ENCODE measurements around the gene ANTXR2.

The ANTXR2 gene

DNA sequence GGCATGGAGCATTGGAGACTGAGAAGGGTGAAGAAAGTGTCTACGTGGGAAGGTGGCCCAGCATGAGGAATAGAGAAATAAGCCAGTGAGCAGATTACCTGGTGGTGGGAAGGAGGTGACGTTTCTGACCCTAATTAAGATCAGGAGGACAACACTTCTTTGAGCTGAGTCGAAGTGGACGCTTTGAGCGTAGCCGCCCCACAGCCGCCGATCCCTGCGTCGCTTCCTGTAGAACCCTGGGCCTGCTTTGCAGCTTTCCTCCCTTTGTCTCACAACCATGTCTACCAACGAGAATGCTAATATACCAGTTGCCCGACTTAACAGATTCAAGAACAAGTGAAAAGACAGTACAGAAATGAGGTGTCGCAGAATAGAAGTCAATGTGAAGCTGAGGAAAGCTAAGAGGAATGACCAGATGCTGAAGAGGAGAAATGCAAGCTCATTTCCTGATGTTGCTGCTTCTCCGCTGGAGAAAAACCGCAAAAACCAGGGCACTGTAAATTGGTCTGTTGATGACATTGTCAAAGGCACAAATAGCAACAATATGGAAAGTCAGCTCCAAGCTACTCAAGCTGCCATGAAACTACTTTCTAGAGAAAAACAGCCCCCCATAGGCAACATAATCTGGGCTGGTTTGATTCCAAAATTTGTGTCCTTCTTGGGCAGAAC is 6.4 kb upstream of the ANTXR2 start:
- TF ChIP-seq TAF1 (IDR thresholded peaks at IDR 0.05; ENCODE audit: borderline replicate concordance, insufficient read depth, low read length) (no peak), POLR2AphosphoS5 (IDR thresholded peaks at IDR 0.05; ENCODE audit: low read depth, low read length) (no peak), FOXP2 (optimal IDR thresholded peaks at IDR 0.05; ENCODE audit: borderline replicate concordance, extremely low read depth, extremely low read length, insufficient read depth) (no peak)
- TF ChIP-seq, protein P1, sequence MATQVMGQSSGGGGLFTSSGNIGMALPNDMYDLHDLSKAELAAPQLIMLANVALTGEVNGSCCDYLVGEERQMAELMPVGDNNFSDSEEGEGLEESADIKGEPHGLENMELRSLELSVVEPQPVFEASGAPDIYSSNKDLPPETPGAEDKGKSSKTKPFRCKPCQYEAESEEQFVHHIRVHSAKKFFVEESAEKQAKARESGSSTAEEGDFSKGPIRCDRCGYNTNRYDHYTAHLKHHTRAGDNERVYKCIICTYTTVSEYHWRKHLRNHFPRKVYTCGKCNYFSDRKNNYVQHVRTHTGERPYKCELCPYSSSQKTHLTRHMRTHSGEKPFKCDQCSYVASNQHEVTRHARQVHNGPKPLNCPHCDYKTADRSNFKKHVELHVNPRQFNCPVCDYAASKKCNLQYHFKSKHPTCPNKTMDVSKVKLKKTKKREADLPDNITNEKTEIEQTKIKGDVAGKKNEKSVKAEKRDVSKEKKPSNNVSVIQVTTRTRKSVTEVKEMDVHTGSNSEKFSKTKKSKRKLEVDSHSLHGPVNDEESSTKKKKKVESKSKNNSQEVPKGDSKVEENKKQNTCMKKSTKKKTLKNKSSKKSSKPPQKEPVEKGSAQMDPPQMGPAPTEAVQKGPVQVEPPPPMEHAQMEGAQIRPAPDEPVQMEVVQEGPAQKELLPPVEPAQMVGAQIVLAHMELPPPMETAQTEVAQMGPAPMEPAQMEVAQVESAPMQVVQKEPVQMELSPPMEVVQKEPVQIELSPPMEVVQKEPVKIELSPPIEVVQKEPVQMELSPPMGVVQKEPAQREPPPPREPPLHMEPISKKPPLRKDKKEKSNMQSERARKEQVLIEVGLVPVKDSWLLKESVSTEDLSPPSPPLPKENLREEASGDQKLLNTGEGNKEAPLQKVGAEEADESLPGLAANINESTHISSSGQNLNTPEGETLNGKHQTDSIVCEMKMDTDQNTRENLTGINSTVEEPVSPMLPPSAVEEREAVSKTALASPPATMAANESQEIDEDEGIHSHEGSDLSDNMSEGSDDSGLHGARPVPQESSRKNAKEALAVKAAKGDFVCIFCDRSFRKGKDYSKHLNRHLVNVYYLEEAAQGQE (IDR thresholded peaks at IDR 0.05; ENCODE audit: insufficient read depth in 1 of 2, low read depth in 2 of 2, low read length in 2 of 2) = no peak

DNA sequence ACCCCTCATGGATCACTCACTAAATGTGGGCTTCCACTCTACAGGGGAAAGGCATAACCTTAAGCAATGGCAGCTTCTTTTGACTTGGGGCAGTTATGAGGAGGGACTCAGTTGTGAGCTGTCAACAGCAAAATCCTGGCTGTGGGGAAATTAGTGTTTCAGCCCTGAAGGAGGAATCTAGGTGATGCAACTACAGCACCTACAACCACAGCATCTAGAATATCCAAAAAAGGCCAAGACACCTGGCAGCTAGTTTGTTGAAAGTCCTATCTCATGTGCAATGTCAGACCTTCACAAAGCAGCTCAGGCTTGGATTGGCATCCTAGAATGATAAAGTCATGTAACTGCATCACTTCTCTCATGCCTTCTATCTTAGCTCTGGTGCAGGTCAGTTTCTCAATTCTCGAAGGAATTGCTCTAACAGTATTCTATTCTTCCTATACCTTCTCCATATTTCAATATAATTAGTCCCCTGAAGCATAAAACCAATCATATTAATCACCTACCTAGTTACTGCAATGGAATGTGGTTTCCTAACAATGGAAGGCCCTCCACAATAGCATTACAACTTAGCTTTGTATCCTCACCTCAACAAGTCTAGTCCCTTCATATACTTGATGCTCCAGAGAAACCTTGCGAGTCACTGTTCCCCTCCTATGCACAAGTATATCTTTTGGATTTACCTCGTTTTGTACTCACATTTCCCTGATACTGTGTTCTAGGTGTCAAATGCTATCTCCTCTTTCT is 5.5 kb upstream of the ANTXR2 start:
- TF ChIP-seq SIN3A (IDR thresholded peaks at IDR 0.05; ENCODE audit: borderline replicate concordance, insufficient read depth, low read length) = no peak
- no peak for TF ChIP-seq FOXP2 (optimal IDR thresholded peaks at IDR 0.05; ENCODE audit: borderline replicate concordance, extremely low read depth, extremely low read length, insufficient read depth)
- TF ChIP-seq, protein P1 (IDR thresholded peaks at IDR 0.05; ENCODE audit: insufficient read depth in 1 of 2, low read depth in 2 of 2, low read length in 2 of 2) = no peak
- no peak for TF ChIP-seq TAF1 (IDR thresholded peaks at IDR 0.05; ENCODE audit: borderline replicate concordance, insufficient read depth, low read length)
- TF ChIP-seq POLR2AphosphoS5 (IDR thresholded peaks at IDR 0.05; ENCODE audit: low read depth, low read length) = no peak

DNA sequence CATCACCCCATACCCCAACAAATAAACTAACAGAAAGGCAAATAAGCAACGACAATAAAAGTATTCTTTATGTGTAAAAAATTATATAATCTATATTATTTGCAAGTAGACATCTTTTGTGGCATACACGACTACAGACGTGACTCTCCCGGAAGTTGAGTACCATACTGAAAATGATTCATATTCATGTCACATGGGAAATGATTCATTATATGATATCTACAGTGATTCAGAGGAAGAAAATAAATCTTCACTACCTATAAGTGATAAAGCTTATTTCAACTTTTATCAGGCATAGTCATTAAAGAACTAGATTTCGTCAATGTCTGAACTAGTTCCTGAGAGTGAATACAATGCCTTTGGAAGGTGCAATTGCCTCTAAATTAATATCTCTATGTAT is 4.6 kb upstream of the ANTXR2 start:
- no peak for TF ChIP-seq POLR2AphosphoS5 (IDR thresholded peaks at IDR 0.05; ENCODE audit: low read depth, low read length)
- TF ChIP-seq SIN3A (IDR thresholded peaks at IDR 0.05; ENCODE audit: borderline replicate concordance, insufficient read depth, low read length) = no peak
- TF ChIP-seq TAF1 (IDR thresholded peaks at IDR 0.05; ENCODE audit: borderline replicate concordance, insufficient read depth, low read length) = no peak
- no peak for TF ChIP-seq FOXP2 (optimal IDR thresholded peaks at IDR 0.05; ENCODE audit: borderline replicate concordance, extremely low read depth, extremely low read length, insufficient read depth)
- TF ChIP-seq, protein P1 (IDR thresholded peaks at IDR 0.05; ENCODE audit: insufficient read depth in 1 of 2, low read depth in 2 of 2, low read length in 2 of 2) = no peak

DNA sequence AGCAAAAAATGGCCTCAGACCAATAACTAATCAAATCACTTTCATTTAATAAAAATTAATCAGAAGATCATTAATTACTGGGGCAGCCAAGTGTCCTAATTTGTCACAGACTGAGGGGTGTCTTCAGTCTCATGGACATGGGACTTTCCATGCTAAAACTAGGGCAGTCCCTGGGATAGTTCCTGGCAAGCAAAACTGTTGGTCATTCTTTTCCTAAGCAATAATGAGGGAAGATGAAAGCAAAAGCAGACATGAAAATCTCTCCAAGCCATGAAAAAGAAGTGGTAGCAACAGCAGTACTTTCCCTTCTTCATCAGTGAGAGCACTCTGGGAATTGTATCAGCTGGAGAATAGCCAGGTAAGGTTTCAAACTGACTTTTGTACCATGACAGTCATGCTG is 3.7 kb upstream of the ANTXR2 start:
- TF ChIP-seq SIN3A (IDR thresholded peaks at IDR 0.05; ENCODE audit: borderline replicate concordance, insufficient read depth, low read length) (no peak), TAF1 (IDR thresholded peaks at IDR 0.05; ENCODE audit: borderline replicate concordance, insufficient read depth, low read length) (no peak), POLR2AphosphoS5 (IDR thresholded peaks at IDR 0.05; ENCODE audit: low read depth, low read length) (no peak), FOXP2 (optimal IDR thresholded peaks at IDR 0.05; ENCODE audit: borderline replicate concordance, extremely low read depth, extremely low read length, insufficient read depth) (no peak)
- TF ChIP-seq, protein P1 (IDR thresholded peaks at IDR 0.05; ENCODE audit: insufficient read depth in 1 of 2, low read depth in 2 of 2, low read length in 2 of 2) = no peak

Data from PFSK-1 (cell line).